OCI-LY7 (cell line): Measurements from ENCODE around the gene QKI. TPM values are rescaled to one million over a fixed set of nuclear protein-coding genes. Genes with fewer than 3 reads are reported as not detected.

Source experiments
- BruUV-seq: library from RNA; stranded (reverse); fragments of 400-500 nt; replicated peaks from 2 replicates; lab custom pipeline; 2021; lab: Mats Ljungman, UMichigan
- CTCF ChIA-PET: fragments of 300-600 bp; sonication (Branson Sonifier 250); formaldehyde crosslinking; loops from one replicate; lab custom pipeline; 2022; ENCODE audit warnings: antibody characterized with exemption; ENCODE audit not compliant: unreplicated experiment; lab: Charles Lee
- POLR2A ChIA-PET: fragments of 300-600 bp; sonication (Branson Sonifier 250); formaldehyde crosslinking; loops from one replicate; lab custom pipeline; 2022; ENCODE audit warnings: antibody characterized with exemption; lab: Charles Lee
- DNase-seq: peaks from one replicate; pipeline ENCODE4 v3.0.0-alpha.2; 2015; ENCODE audit warnings: low spot score
- H2AFZ ChIP-seq: fragments of 200-600 bp; sonication (generic), shearing (Covaris generic); 2 replicates; pipeline ENCODE4 v1.6.1; 2014; ENCODE audit warnings: mild to moderate bottlenecking, antibody characterized with exemption, low read length, moderate library complexity
- H3K27ac ChIP-seq: fragments of 200-600 bp; sonication (generic); 2 replicates; pipeline ENCODE4 v1.5.1; 2014; ENCODE audit warnings: mixed run types, low read depth, mild to moderate bottlenecking, moderate library complexity, low read length, inconsistent platforms; ENCODE audit not compliant: poor library complexity, severe bottlenecking
- H3K36me3 ChIP-seq: fragments of 200-600 bp; sonication (generic); 2 replicates; pipeline ENCODE4 v1.6.1; 2014; ENCODE audit warnings: mild to moderate bottlenecking, antibody characterized with exemption, low read length, moderate library complexity, mixed read lengths; ENCODE audit not compliant: insufficient read depth
- H3K4me1 ChIP-seq: fragments of 200-600 bp; sonication (generic); 2 replicates; pipeline ENCODE4 v1.5.1; 2014; ENCODE audit warnings: mild to moderate bottlenecking, low read length; ENCODE audit not compliant: insufficient read depth, poor library complexity, severe bottlenecking
- H3K4me2 ChIP-seq: fragments of 200-600 bp; sonication (generic); 2 replicates; pipeline ENCODE4 v1.6.1; 2014; ENCODE audit warnings: mild to moderate bottlenecking, low read length
- H3K4me3 ChIP-seq: fragments of 200-600 bp; sonication (generic); 2 replicates; pipeline ENCODE4 v1.5.1; 2014; ENCODE audit warnings: mild to moderate bottlenecking, low read depth, low read length; ENCODE audit not compliant: poor library complexity, severe bottlenecking
- H3K79me2 ChIP-seq: fragments of 200-600 bp; sonication (generic); 2 replicates; pipeline ENCODE4 v1.6.1; 2016; ENCODE audit warnings: low read depth, mild to moderate bottlenecking, low read length, moderate library complexity, mixed read lengths; ENCODE audit not compliant: insufficient read depth
- H3K9me2 ChIP-seq: fragments of 200-600 bp; sonication (generic); 2 replicates; pipeline ENCODE4 v1.6.1; 2016; ENCODE audit warnings: mild to moderate bottlenecking, low read length, mixed read lengths; ENCODE audit not compliant: insufficient read depth
- H3K9me3 ChIP-seq: fragments of 200-600 bp; sonication (generic); 2 replicates; pipeline ENCODE4 v1.6.1; 2014; ENCODE audit warnings: mild to moderate bottlenecking, mixed run types, low read length, mixed read lengths
- H4K20me1 ChIP-seq: fragments of 200-600 bp; sonication (generic); 2 replicates; pipeline ENCODE4 v1.6.1; 2014; ENCODE audit warnings: mild to moderate bottlenecking, antibody characterized with exemption, low read length, moderate library complexity, mixed read lengths; ENCODE audit not compliant: insufficient read depth
- EZH2phosphoT487 ChIP-seq: fragments of 200-600 bp; sonication (generic); IDR thresholded peaks from 2 replicates; pipeline ENCODE4 v1.6.1; 2018; ENCODE audit warnings: low read depth, borderline replicate concordance, mild to moderate bottlenecking, mixed run types, antibody characterized with exemption, low read length, moderate library complexity, mixed read lengths
- intact Hi-C: fragments of 100-400 bp; cut with micrococcal nuclease; formaldehyde crosslinking; loops from one replicate; pipeline ENCODE4 v1.10.0; 2022; ENCODE audit not compliant: unreplicated experiment
- total RNA-seq, 2 experiments: library from RNA; depleted of rRNA in 1 of 2; stranded (reverse); fragments of >200 nt in 1 of 2; shearing (Covaris generic) in 1 of 2; gene quantifications; 2 replicates each; pipeline ENCODE4 v1.2.3, GENCODE V29; 2014 to 2022
- TF ChIP-seq, protein P1 (sequence below): fragments of 200-600 bp; sonication (generic); conservative IDR thresholded peaks from 2 replicates; pipeline ENCODE4 v1.5.1; 2014; ENCODE audit warnings: mild to moderate bottlenecking, antibody characterized with exemption, low read length, moderate library complexity, mixed read lengths

Gene QKI
- total RNA-seq, 2 experiments from 2014 or later = 55.4 to 74.5 TPM

DNA sequence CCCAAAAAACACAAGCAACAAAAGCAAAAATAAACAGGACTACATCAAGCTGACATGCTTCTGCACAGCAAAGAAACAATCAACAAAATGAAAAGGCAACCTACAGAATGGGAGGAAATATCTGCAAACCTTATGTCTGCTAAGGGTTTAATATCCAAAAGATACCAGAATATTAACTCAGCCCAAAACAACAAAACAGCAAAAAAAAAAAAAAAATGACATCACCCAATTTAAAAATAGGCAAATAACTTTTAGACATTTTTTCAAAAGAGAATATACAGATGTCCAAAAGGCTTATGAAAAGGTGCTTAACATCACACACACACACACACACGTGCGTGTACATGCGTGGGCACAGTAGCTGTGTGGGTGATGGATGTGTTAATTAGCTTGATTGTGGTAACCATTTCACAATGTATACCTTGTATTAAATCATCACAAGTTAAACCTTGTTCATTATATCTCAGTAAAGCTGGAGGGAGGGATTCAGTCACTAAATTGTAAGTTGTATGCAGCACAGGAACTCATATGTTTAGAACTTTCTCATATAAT lies 52.4 kb downstream of the QKI start:
- Histone ChIP-seq H3K4me1 (no peaks in the 10 kb centered on the region), H3K27ac (no peak overlapping the region), H2AFZ (no peak overlapping the region), H3K9me3 (peaks cover 11% of the 10 kb centered on the region; the same call in 1 of the 2 replicates), H3K79me2 (no peaks in the 10 kb centered on the region), H4K20me1 (no peaks in the 10 kb centered on the region), H3K9me2 (no peaks in the 10 kb centered on the region), H3K4me2 (no peak overlapping the region), H3K4me3 (no peak overlapping the region), H3K36me3 (no peaks in the 10 kb centered on the region)
- POLR2A ChIA-PET = interaction anchor here (0.7 kb wide), 1 partner anchor 355 kb away, joined by 4 read pairs; no protein-coding TSS in a partner anchor
- no peak for DNase-seq
- CTCF ChIA-PET = no interaction called here
- BruUV-seq = no TSS peak
- intact Hi-C loops = no loop called here
- TF ChIP-seq, protein P1, sequence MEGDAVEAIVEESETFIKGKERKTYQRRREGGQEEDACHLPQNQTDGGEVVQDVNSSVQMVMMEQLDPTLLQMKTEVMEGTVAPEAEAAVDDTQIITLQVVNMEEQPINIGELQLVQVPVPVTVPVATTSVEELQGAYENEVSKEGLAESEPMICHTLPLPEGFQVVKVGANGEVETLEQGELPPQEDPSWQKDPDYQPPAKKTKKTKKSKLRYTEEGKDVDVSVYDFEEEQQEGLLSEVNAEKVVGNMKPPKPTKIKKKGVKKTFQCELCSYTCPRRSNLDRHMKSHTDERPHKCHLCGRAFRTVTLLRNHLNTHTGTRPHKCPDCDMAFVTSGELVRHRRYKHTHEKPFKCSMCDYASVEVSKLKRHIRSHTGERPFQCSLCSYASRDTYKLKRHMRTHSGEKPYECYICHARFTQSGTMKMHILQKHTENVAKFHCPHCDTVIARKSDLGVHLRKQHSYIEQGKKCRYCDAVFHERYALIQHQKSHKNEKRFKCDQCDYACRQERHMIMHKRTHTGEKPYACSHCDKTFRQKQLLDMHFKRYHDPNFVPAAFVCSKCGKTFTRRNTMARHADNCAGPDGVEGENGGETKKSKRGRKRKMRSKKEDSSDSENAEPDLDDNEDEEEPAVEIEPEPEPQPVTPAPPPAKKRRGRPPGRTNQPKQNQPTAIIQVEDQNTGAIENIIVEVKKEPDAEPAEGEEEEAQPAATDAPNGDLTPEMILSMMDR = no peak
- TF ChIP-seq EZH2phosphoT487 = no peak

DNA sequence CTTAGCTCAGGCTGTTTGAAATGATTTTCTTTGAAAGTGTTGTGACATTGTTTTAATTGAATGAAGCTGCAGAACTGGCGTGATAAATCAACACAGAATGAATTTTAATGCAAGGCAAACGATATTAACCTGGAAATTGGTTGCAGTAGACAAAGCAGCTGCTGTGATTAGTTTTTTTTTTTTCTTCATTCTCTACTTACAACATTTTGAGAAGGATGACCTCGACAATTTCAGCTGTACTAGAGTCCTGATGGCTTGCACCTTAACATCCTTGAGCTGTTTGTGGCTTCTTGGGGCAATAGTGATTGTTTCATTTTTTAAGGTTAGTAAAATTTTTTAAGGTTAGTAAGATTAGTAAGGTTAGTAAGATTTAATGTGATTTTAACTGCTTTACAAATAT lies 54.2 kb downstream of the QKI start:
- no peak for DNase-seq
- H3K79me2 ChIP-seq = no peaks in the 10 kb centered on the region
- no peaks in the 10 kb centered on the region for H3K9me2 ChIP-seq
- no peak overlapping the region for H3K4me3 ChIP-seq
- H3K4me2 ChIP-seq = no peak overlapping the region
- no TSS peak for BruUV-seq
- no peaks in the 10 kb centered on the region for H4K20me1 ChIP-seq
- peaks cover 11% of the 10 kb centered on the region; the same call in 1 of the 2 replicates for H3K9me3 ChIP-seq
- H3K4me1 ChIP-seq = no peaks in the 10 kb centered on the region
- no peak overlapping the region for H2AFZ ChIP-seq
- H3K27ac ChIP-seq = no peak overlapping the region
- TF ChIP-seq, protein P1 = no peak
- no peak for TF ChIP-seq EZH2phosphoT487
- no peaks in the 10 kb centered on the region for H3K36me3 ChIP-seq
- POLR2A ChIA-PET = interaction anchor here (0.6 to 2.0 kb wide), 3 partner anchors 9 to 573 kb away, joined by 3 to 6 read pairs (median 4); no protein-coding TSS in a partner anchor
- CTCF ChIA-PET = no interaction called here
- intact Hi-C loops = no loop called here

DNA sequence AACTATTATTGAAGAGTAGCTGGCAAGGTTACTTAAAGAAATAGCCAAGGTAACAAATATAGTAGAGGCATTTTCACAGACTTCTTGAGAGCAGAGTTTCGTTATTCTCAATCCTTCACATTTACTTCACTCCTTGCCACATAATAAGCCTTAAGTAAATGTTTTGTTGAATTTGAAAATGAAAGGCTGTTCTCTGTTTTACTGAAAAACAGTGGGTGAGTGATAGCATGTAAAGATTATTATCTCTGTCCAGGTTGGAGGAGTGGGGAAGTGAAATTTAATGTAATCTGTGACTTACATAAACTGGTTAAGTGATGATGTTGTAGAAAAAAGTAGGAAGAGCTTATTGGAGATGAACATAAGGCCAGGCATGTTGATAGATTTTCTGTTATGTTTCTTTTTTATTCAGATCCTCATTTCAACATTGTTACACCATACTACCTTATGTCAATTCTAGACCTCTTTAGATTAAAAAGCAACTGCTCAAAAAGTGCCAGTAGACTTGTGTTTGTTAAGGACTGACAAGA lies 55.0 kb downstream of the QKI start:
- Histone ChIP-seq H3K4me1 (no peaks in the 10 kb centered on the region), H3K4me2 (no peak overlapping the region), H3K79me2 (no peaks in the 10 kb centered on the region), H4K20me1 (no peaks in the 10 kb centered on the region), H3K9me3 (peaks cover 11% of the 10 kb centered on the region; the same call in 1 of the 2 replicates), H3K9me2 (no peaks in the 10 kb centered on the region), H3K27ac (no peak overlapping the region), H3K36me3 (no peaks in the 10 kb centered on the region), H2AFZ (no peak overlapping the region), H3K4me3 (no peak overlapping the region)
- TF ChIP-seq, protein P1 = no peak
- TF ChIP-seq EZH2phosphoT487 = no peak
- ChIA-PET POLR2A (interaction anchor here (0.6 to 2.0 kb wide), 3 partner anchors 9 to 573 kb away, joined by 3 to 6 read pairs (median 4); no protein-coding TSS in a partner anchor), CTCF (no interaction called here)
- DNase-seq = no peak
- intact Hi-C loops = no loop called here
- no TSS peak for BruUV-seq
